ENCODE measurements around the gene SPAM1. TPM values are rescaled to one million over a fixed set of nuclear protein-coding genes. Genes with fewer than 3 reads are reported as not detected.

SPAM1 gene
- total and polyA plus RNA-seq, 2 experiments from 2014 or later: not detected

DNA sequence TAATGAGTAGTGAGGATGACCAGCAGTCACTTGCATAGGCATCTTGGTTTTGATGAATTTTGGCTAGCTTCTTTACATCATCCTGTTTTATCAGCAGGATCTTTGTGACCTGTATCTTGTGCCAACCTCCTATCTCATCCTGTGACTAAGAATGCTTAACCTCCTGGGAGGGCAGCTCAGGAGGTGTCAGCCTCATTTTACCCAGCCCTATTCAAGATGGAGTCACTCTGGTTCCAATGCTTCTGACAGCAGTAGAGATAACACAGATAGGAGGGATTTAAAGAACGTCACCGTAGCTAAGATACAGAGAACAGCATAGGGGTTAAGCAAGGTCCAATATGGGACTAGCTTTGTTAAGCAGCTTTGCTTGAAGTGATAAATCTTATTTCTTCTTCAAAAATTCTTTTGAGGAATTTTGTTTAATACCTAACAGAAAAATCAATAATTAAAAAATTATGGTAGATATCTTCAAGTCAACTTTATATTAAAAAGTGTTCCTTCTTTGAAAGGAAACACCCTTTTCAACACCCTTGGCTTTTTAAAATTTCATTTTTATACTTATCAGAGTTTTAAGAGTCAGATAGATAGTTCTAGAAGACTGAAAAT, 68.0 kb downstream of the SPAM1 start:
- DNase-seq (ENCODE audit: low spot score): no peak
- Histone ChIP-seq H3K27me3 (ENCODE audit: insufficient read depth) (no peaks in the 10 kb centered on the region), H3K36me3 (ENCODE audit: insufficient read depth) (no peaks in the 10 kb centered on the region), H3K4me2 (no peak overlapping the region), H3K4me1 (ENCODE audit: insufficient read depth) (peaks cover 12% of the 10 kb centered on the region; the same call in 1 of the 2 replicates), H3K9me2 (ENCODE audit: insufficient read depth) (peaks cover 6% of the 10 kb centered on the region), H3K27ac (ENCODE audit: low read depth) (no peak overlapping the region), H3K4me3 (no peak overlapping the region), H2AFZ (no peak overlapping the region), H3F3A (replicated peaks; ENCODE audit: low read depth) (no peaks in the 10 kb centered on the region), H4K20me1 (replicated peaks; ENCODE audit: insufficient read depth) (no peaks in the 10 kb centered on the region), H3K79me2 (replicated peaks; ENCODE audit: insufficient read depth) (no peaks in the 10 kb centered on the region)
- peaks cover 16% of the 10 kb centered on the region for H3K4me1 Mint-ChIP-seq
- no peak for ATAC-seq
- H3K4me3 Mint-ChIP-seq: no peak overlapping the region
- H3K27me3 Mint-ChIP-seq (ENCODE audit: insufficient read depth, low read depth, poor library complexity): peaks cover 10% of the 10 kb centered on the region
- H3K36me3 Mint-ChIP-seq (ENCODE audit: low read depth): no peaks in the 10 kb centered on the region
- TF ChIP-seq EZH2 (IDR thresholded peaks at IDR 0.05; ENCODE audit: low read depth, unreplicated experiment) (no peak), CREB1 (CRISPR knock-in tag; IDR thresholded peaks at IDR 0.05; ENCODE audit: low read depth) (no peak), POLR2AphosphoS5 (IDR thresholded peaks at IDR 0.05; ENCODE audit: low read depth) (no peak), NANOG (IDR thresholded peaks at IDR 0.05; ENCODE audit: borderline replicate concordance) (no peak)
- TF ChIP-seq, protein P1, sequence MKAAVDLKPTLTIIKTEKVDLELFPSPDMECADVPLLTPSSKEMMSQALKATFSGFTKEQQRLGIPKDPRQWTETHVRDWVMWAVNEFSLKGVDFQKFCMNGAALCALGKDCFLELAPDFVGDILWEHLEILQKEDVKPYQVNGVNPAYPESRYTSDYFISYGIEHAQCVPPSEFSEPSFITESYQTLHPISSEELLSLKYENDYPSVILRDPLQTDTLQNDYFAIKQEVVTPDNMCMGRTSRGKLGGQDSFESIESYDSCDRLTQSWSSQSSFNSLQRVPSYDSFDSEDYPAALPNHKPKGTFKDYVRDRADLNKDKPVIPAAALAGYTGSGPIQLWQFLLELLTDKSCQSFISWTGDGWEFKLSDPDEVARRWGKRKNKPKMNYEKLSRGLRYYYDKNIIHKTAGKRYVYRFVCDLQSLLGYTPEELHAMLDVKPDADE (IDR thresholded peaks at IDR 0.05): no peak
- H3K27ac Mint-ChIP-seq: no peak overlapping the region
- H3K9me3 Mint-ChIP-seq: no peaks in the 10 kb centered on the region

DNA sequence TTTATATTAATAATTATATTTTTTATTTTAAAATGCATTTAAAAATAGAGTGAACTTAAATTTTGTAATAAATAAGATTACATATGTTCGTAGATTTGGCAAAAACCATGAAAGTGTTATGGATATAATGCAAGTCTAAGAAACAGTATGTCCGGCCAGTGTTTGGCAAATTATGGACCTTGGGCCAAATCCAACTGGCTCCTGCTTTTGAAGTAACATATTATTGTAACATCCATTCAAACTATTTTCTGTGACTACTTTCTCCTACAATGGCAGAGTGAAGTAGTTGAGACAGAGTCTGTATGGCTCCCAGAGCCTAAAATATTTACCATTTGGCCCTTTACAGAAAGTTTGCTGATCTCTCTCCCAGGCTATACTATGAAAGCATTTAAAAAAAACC, 69.0 kb downstream of the SPAM1 start:
- Mint-ChIP-seq H3K4me1 (peaks cover 16% of the 10 kb centered on the region), H3K4me3 (no peak overlapping the region), H3K36me3 (ENCODE audit: low read depth) (no peaks in the 10 kb centered on the region), H3K27me3 (ENCODE audit: insufficient read depth, low read depth, poor library complexity) (peaks cover 10% of the 10 kb centered on the region), H3K9me3 (no peaks in the 10 kb centered on the region), H3K27ac (no peak overlapping the region)
- H3K79me2 ChIP-seq (replicated peaks; ENCODE audit: insufficient read depth): no peaks in the 10 kb centered on the region
- no peak overlapping the region for H3K4me3 ChIP-seq
- H3K27ac ChIP-seq (ENCODE audit: low read depth): no peak overlapping the region
- H2AFZ ChIP-seq: no peak overlapping the region
- H3K36me3 ChIP-seq (ENCODE audit: insufficient read depth): no peaks in the 10 kb centered on the region
- DNase-seq (ENCODE audit: low spot score) (no peak), ATAC-seq (no peak)
- peaks cover 6% of the 10 kb centered on the region for H3K9me2 ChIP-seq (ENCODE audit: insufficient read depth)
- H4K20me1 ChIP-seq (replicated peaks; ENCODE audit: insufficient read depth): no peaks in the 10 kb centered on the region
- H3K4me1 ChIP-seq (ENCODE audit: insufficient read depth): peaks cover 12% of the 10 kb centered on the region; the same call in 1 of the 2 replicates
- TF ChIP-seq EZH2phosphoT487 (IDR thresholded peaks at IDR 0.05; ENCODE audit: unreplicated experiment): no peak
- no peak for TF ChIP-seq ZNF331 (CRISPR knock-in tag; IDR thresholded peaks at IDR 0.05; ENCODE audit: low read depth)
- H3K27me3 ChIP-seq (ENCODE audit: insufficient read depth): no peaks in the 10 kb centered on the region
- H3K4me2 ChIP-seq: no peak overlapping the region
- no peaks in the 10 kb centered on the region for H3F3A ChIP-seq (replicated peaks; ENCODE audit: low read depth)

DNA sequence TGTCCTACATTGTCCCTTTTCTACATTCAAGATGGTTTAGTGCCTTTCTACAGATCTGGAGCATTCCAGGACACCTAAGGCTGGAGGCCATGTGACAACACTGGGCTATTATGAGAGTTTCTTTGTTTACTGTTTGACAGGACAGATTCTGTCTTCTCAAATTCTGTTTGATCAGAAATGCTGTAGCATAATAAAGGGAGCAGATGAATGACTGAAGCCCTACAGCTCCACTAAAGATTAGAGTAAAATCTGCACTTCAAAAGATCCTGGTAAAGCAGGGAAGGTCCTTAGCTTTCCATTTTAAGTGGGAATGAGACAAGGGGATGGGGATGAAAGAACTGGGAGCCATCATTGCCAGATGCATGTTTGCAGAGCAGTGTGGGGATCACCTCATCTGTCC, 69.4 kb downstream of the SPAM1 start:
- H3K4me3 ChIP-seq: no peak overlapping the region
- peak overlapping the region; percentile 42 for H3K4me2 ChIP-seq
- DNase-seq (ENCODE audit: low spot score) (peak; percentile 9), ATAC-seq (peak; percentile 65)
- Mint-ChIP-seq H3K27ac (no peak overlapping the region), H3K4me3 (no peak overlapping the region), H3K36me3 (ENCODE audit: low read depth) (no peaks in the 10 kb centered on the region), H3K4me1 (peaks cover 16% of the 10 kb centered on the region), H3K9me3 (no peaks in the 10 kb centered on the region), H3K27me3 (ENCODE audit: insufficient read depth, low read depth, poor library complexity) (peaks cover 10% of the 10 kb centered on the region)
- H3K9me2 ChIP-seq (ENCODE audit: insufficient read depth): peaks cover 3% of the 10 kb centered on the region
- H3K36me3 ChIP-seq (ENCODE audit: insufficient read depth): no peaks in the 10 kb centered on the region
- no peak for TF ChIP-seq POLR2AphosphoS5 (IDR thresholded peaks at IDR 0.05; ENCODE audit: low read depth)
- no peak for TF ChIP-seq ZNF331 (CRISPR knock-in tag; IDR thresholded peaks at IDR 0.05; ENCODE audit: low read depth)
- TF ChIP-seq STAT1 (IDR thresholded peaks at IDR 0.05; ENCODE audit: unreplicated experiment): no peak
- TF ChIP-seq EZH2phosphoT487 (IDR thresholded peaks at IDR 0.05; ENCODE audit: unreplicated experiment): no peak
- TF ChIP-seq, protein P2, sequence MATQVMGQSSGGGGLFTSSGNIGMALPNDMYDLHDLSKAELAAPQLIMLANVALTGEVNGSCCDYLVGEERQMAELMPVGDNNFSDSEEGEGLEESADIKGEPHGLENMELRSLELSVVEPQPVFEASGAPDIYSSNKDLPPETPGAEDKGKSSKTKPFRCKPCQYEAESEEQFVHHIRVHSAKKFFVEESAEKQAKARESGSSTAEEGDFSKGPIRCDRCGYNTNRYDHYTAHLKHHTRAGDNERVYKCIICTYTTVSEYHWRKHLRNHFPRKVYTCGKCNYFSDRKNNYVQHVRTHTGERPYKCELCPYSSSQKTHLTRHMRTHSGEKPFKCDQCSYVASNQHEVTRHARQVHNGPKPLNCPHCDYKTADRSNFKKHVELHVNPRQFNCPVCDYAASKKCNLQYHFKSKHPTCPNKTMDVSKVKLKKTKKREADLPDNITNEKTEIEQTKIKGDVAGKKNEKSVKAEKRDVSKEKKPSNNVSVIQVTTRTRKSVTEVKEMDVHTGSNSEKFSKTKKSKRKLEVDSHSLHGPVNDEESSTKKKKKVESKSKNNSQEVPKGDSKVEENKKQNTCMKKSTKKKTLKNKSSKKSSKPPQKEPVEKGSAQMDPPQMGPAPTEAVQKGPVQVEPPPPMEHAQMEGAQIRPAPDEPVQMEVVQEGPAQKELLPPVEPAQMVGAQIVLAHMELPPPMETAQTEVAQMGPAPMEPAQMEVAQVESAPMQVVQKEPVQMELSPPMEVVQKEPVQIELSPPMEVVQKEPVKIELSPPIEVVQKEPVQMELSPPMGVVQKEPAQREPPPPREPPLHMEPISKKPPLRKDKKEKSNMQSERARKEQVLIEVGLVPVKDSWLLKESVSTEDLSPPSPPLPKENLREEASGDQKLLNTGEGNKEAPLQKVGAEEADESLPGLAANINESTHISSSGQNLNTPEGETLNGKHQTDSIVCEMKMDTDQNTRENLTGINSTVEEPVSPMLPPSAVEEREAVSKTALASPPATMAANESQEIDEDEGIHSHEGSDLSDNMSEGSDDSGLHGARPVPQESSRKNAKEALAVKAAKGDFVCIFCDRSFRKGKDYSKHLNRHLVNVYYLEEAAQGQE (IDR thresholded peaks at IDR 0.05; ENCODE audit: unreplicated experiment): no peak
- TF ChIP-seq, protein P3, sequence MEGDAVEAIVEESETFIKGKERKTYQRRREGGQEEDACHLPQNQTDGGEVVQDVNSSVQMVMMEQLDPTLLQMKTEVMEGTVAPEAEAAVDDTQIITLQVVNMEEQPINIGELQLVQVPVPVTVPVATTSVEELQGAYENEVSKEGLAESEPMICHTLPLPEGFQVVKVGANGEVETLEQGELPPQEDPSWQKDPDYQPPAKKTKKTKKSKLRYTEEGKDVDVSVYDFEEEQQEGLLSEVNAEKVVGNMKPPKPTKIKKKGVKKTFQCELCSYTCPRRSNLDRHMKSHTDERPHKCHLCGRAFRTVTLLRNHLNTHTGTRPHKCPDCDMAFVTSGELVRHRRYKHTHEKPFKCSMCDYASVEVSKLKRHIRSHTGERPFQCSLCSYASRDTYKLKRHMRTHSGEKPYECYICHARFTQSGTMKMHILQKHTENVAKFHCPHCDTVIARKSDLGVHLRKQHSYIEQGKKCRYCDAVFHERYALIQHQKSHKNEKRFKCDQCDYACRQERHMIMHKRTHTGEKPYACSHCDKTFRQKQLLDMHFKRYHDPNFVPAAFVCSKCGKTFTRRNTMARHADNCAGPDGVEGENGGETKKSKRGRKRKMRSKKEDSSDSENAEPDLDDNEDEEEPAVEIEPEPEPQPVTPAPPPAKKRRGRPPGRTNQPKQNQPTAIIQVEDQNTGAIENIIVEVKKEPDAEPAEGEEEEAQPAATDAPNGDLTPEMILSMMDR (conservative IDR thresholded peaks at IDR 0.05; ENCODE audit: low read depth in 2 of 2): no peak
- TF ChIP-seq ZNF114 (CRISPR knock-in tag; IDR thresholded peaks at IDR 0.05): no peak
- no peaks in the 10 kb centered on the region for H4K20me1 ChIP-seq (replicated peaks; ENCODE audit: insufficient read depth)
- no peaks in the 10 kb centered on the region for H3K27me3 ChIP-seq (ENCODE audit: insufficient read depth)
- H3F3A ChIP-seq (replicated peaks; ENCODE audit: low read depth): no peaks in the 10 kb centered on the region
- H3K4me1 ChIP-seq (ENCODE audit: insufficient read depth): peaks cover 12% of the 10 kb centered on the region; the same call in 1 of the 2 replicates
- no peaks in the 10 kb centered on the region for H3K79me2 ChIP-seq (replicated peaks; ENCODE audit: insufficient read depth)
- H3K27ac ChIP-seq (ENCODE audit: low read depth): no peak overlapping the region
- H2AFZ ChIP-seq: 0 out of 2 replicates have a peak overlapping the region, but pooled peaks have one; percentile 21
